ENCODE results near the gene TRABD2B.
A peak's percentile ranks its signal among the peaks of the same experiment; 100 is the strongest.

TRABD2B gene

DNA sequence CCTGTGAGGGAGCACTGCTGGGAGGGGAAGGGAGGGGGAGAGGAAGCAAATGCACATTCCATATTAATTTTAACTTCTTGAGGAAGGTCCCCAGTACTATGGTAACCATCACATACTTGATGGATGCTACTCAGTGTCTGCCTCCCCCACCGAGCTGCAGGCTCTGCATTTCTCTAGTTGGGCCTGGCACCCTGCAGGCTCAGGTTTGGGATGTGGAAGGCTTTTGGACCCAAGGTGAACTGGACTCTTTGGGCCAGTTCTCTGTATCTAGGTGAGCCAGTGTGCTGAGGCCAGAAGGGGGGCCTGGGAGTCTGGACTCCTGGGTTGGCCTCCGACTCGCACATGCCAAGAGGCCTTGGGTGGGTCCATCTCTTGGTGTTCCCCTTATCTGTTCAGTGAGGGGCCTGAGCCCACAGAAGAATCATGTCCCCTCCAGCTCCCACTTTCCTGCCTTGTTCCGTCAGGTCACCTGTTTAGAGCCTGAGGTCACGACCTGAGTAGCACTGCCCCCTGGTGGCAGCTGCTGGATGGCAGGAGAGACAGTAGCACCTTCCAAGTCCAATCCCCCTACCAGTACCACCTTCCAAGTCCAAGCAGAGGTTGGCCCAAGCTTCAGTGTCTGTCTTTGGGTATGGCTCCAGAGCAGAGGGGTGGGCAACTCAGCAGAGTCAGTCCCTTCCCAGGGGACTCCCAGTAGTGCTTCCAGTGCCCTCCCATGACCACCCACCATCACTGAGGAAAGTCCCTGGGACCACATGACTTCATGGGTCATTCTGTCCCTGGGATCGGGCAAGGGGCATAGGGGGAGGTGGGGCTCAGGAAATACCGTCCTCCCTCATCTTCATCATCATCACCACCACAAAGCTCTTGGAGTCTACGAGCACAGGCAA lies 241.8 kb downstream of the TRABD2B start:
- peak; percentile 33 for DNase-seq (ENCODE audit: low spot score)

DNA sequence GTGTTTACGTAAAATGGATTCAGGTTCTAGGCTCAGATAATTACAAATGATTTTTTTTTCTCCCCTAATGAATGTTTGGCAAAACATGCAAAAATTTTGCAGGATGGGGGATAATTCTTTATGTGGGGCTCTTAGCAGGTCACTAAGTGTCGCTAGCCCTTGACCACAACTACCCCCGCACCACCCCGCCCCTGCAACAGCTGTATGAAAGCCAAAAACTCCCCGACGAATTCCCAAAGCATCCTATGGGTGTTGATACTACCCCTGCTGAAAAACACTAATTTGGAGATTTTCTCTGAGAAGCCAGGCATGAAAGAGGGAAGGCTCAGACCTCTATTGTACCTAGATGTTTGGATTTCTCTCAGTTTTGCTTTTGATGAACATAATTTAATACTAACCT lies 243.0 kb downstream of the TRABD2B start:
- H3K4me1 ChIP-seq (ENCODE audit: insufficient read depth, poor library complexity, severe bottlenecking): no peaks in the 10 kb centered on the region
- H3K4me3 ChIP-seq (ENCODE audit: severe bottlenecking): no peak overlapping the region
- ATAC-seq (ENCODE audit: low read depth) (no peak), DNase-seq (ENCODE audit: low spot score) (no peak)
- no peaks in the 10 kb centered on the region for H3K27me3 ChIP-seq (ENCODE audit: insufficient read depth, poor library complexity, severe bottlenecking)
- H3K9me3 ChIP-seq (ENCODE audit: severe bottlenecking): no peaks in the 10 kb centered on the region
- H3K36me3 ChIP-seq (ENCODE audit: low read depth): no peaks in the 10 kb centered on the region
- TF ChIP-seq, protein P1, sequence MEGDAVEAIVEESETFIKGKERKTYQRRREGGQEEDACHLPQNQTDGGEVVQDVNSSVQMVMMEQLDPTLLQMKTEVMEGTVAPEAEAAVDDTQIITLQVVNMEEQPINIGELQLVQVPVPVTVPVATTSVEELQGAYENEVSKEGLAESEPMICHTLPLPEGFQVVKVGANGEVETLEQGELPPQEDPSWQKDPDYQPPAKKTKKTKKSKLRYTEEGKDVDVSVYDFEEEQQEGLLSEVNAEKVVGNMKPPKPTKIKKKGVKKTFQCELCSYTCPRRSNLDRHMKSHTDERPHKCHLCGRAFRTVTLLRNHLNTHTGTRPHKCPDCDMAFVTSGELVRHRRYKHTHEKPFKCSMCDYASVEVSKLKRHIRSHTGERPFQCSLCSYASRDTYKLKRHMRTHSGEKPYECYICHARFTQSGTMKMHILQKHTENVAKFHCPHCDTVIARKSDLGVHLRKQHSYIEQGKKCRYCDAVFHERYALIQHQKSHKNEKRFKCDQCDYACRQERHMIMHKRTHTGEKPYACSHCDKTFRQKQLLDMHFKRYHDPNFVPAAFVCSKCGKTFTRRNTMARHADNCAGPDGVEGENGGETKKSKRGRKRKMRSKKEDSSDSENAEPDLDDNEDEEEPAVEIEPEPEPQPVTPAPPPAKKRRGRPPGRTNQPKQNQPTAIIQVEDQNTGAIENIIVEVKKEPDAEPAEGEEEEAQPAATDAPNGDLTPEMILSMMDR (IDR thresholded peaks at IDR 0.05; ENCODE audit: poor library complexity, severe bottlenecking): no peak
- no peak overlapping the region for H3K27ac ChIP-seq (ENCODE audit: poor library complexity, severe bottlenecking)

More for the DNA sequence above, 241.8 kb downstream of the TRABD2B start:
- TF ChIP-seq, protein P1 (IDR thresholded peaks at IDR 0.05; ENCODE audit: poor library complexity, severe bottlenecking): peak; percentile 30
- no peaks in the 10 kb centered on the region for H3K36me3 ChIP-seq (ENCODE audit: low read depth)
- no peaks in the 10 kb centered on the region for H3K27me3 ChIP-seq (ENCODE audit: insufficient read depth, poor library complexity, severe bottlenecking)
- no peaks in the 10 kb centered on the region for H3K4me1 ChIP-seq (ENCODE audit: insufficient read depth, poor library complexity, severe bottlenecking)
- H3K9me3 ChIP-seq (ENCODE audit: severe bottlenecking): no peaks in the 10 kb centered on the region
- H3K27ac ChIP-seq (ENCODE audit: poor library complexity, severe bottlenecking): no peak overlapping the region
- no peak overlapping the region for H3K4me3 ChIP-seq (ENCODE audit: severe bottlenecking)
- ATAC-seq (ENCODE audit: low read depth): no peak

DNA sequence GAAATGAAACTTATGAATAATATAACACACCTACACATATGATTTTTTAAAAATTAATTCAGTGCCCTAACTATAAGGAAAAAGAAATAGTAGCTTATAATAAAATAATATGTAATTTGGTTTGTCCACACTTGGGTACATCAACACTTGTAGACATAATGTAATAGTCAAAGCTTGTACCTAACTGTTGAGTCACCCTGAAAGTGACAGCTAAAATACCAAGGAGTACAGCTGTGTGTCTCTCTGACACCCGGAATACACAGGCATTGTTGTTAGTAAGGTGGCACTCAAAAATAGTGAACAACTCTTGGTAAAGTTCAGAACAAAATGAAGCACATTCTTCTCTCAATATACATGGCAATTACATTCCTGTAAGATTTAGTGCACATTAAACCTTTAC lies 243.4 kb downstream of the TRABD2B start:
- H3K27me3 ChIP-seq (ENCODE audit: insufficient read depth, poor library complexity, severe bottlenecking): no peaks in the 10 kb centered on the region
- H3K9me3 ChIP-seq (ENCODE audit: severe bottlenecking): no peaks in the 10 kb centered on the region
- TF ChIP-seq, protein P1 (IDR thresholded peaks at IDR 0.05; ENCODE audit: poor library complexity, severe bottlenecking): no peak
- H3K4me3 ChIP-seq (ENCODE audit: severe bottlenecking): no peak overlapping the region
- ATAC-seq (ENCODE audit: low read depth): no peak
- H3K36me3 ChIP-seq (ENCODE audit: low read depth): no peaks in the 10 kb centered on the region
- no peaks in the 10 kb centered on the region for H3K4me1 ChIP-seq (ENCODE audit: insufficient read depth, poor library complexity, severe bottlenecking)
- DNase-seq (ENCODE audit: low spot score): no peak
- no peak overlapping the region for H3K27ac ChIP-seq (ENCODE audit: poor library complexity, severe bottlenecking)

DNA sequence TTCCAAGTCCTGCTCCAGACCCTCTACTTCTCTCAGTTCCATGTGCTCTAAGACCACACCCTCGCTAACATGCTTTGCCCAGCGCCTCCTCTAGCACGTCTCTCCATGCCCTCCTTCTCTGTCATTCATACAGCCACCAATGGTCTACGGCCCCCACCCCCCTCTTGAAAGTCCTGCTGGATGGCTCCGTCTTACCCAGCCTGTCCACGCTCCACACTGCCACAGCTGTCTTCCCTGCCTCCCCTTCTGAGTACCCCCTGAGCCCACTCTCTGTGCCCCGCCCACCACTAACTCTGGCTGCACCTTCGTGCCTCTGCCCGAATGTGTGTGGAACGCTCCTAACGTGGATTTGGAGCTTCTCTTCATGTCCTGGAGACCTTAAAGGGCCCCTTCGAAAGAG lies 244.6 kb downstream of the TRABD2B start:
- ATAC-seq (ENCODE audit: low read depth) (no peak), DNase-seq (ENCODE audit: low spot score) (no peak)
- TF ChIP-seq, protein P1 (IDR thresholded peaks at IDR 0.05; ENCODE audit: poor library complexity, severe bottlenecking): no peak
- Histone ChIP-seq H3K36me3 (ENCODE audit: low read depth) (no peaks in the 10 kb centered on the region), H3K9me3 (ENCODE audit: severe bottlenecking) (no peaks in the 10 kb centered on the region), H3K27me3 (ENCODE audit: insufficient read depth, poor library complexity, severe bottlenecking) (no peaks in the 10 kb centered on the region), H3K4me3 (ENCODE audit: severe bottlenecking) (no peak overlapping the region), H3K4me1 (ENCODE audit: insufficient read depth, poor library complexity, severe bottlenecking) (no peaks in the 10 kb centered on the region), H3K27ac (ENCODE audit: poor library complexity, severe bottlenecking) (no peak overlapping the region)

DNA sequence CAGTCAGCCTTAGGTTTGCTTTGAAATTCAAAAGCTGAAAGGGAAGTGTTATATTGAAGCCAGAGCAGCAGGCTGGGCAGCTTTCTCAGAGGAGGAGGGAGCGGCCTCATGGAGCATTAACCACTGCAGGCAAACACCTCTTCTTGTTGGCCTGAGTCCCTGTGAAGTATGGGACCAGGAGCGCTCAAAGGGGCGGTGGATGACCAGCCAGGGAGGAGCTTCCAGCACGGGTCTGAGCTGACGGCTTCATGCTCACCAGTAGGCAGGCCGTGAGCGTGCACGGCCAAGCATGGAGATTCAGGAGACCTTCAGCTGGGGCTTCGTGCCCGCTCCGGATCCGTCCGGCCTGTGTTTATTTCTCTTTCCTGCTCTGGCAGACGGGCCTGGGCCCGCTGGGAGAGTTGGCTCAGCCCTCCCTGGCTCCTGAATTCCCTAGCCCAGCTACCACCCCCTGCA lies 245.2 kb downstream of the TRABD2B start:
- no peak for DNase-seq (ENCODE audit: low spot score)
- no peaks in the 10 kb centered on the region for H3K36me3 ChIP-seq (ENCODE audit: low read depth)
- H3K9me3 ChIP-seq (ENCODE audit: severe bottlenecking): no peaks in the 10 kb centered on the region
- H3K27ac ChIP-seq (ENCODE audit: poor library complexity, severe bottlenecking): no peak overlapping the region
- TF ChIP-seq, protein P1 (IDR thresholded peaks at IDR 0.05; ENCODE audit: poor library complexity, severe bottlenecking): no peak
- no peak overlapping the region for H3K4me3 ChIP-seq (ENCODE audit: severe bottlenecking)
- H3K4me1 ChIP-seq (ENCODE audit: insufficient read depth, poor library complexity, severe bottlenecking): no peaks in the 10 kb centered on the region
- ATAC-seq (ENCODE audit: low read depth): no peak
- no peaks in the 10 kb centered on the region for H3K27me3 ChIP-seq (ENCODE audit: insufficient read depth, poor library complexity, severe bottlenecking)

Data from RWPE2 (cell line).